GM18508 (cell line): ENCODE results near the gene OLA1.
A peak's percentile ranks its signal among the peaks of the same experiment; 100 is the strongest.

ENCODE experiments used
- ATAC-seq: cut with Tn5 transposase; IDR thresholded peaks from one replicate; pipeline ENCODE4 v1.9.1; 2021; ENCODE audit warnings: moderate number of reproducible peaks; ENCODE audit not compliant: insufficient read depth, unreplicated experiment

The OLA1 gene

DNA sequence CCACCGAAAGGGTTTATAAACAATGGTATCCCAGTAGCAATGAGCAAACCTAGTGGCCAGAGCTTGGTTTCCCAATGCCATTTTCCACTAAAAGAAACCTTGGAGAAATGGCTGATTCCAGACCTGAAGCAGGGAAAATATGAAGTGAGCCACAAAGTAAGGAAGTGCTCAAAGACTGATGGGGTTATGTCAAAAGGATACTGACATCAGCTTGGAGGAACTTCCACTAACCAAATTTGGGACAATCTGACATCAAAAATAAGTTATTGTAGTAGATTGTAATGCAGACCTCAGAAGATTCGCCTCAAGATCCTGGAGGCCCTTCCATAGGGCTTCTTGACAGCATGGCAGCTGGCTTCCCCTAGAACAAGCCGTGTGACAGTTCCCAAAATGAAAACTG is 203.8 kb downstream of the OLA1 start:
- no peak for ATAC-seq

- ATAC-seq = no peak
These were observed 208.0 kb downstream of the OLA1 start for GRCh38 chr2:174040417-174040701.

- peak; percentile 85 for ATAC-seq
These were observed 208.5 kb downstream of the OLA1 start for GRCh38 chr2:174039551-174040416.

GRCh38 chr2:174038462-174038861 is 209.9 kb downstream of the OLA1 start:
- no peak for ATAC-seq

DNA sequence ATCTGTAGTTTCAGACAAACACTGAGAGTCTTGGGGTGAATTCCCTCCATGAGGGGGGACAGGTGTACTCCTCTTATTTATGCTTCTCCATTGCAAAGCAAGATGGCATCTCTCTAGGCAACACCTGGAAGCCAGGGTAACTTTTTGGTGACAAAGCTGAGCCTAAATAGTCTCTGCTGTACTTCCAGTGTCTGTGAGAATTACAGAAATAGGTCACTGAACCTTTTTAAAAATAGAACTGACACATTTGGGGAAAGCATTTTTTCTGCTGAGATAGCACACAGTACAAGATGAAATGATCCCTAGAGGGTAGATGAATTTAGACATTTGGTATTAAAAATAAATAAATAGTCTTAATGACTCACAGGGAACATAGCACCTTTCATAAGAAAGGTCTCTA is 211.5 kb downstream of the OLA1 start:
- ATAC-seq = no peak

GRCh38 chr2:174035981-174036742 is 212.2 kb downstream of the OLA1 start:
- ATAC-seq = no peak

GRCh38 chr2:174035117-174035635 is 213.2 kb downstream of the OLA1 start:
- ATAC-seq = no peak

- ATAC-seq = no peak
These were observed 215.2 kb downstream of the OLA1 start for GRCh38 chr2:174033163-174033550.

- ATAC-seq = no peak
These were observed 217.1 kb downstream of the OLA1 start for GRCh38 chr2:174031226-174031625.

GRCh38 chr2:174028935-174029334 is 219.4 kb downstream of the OLA1 start:
- ATAC-seq = no peak

GRCh38 chr2:174027956-174028355 is 220.4 kb downstream of the OLA1 start:
- no peak for ATAC-seq

DNA sequence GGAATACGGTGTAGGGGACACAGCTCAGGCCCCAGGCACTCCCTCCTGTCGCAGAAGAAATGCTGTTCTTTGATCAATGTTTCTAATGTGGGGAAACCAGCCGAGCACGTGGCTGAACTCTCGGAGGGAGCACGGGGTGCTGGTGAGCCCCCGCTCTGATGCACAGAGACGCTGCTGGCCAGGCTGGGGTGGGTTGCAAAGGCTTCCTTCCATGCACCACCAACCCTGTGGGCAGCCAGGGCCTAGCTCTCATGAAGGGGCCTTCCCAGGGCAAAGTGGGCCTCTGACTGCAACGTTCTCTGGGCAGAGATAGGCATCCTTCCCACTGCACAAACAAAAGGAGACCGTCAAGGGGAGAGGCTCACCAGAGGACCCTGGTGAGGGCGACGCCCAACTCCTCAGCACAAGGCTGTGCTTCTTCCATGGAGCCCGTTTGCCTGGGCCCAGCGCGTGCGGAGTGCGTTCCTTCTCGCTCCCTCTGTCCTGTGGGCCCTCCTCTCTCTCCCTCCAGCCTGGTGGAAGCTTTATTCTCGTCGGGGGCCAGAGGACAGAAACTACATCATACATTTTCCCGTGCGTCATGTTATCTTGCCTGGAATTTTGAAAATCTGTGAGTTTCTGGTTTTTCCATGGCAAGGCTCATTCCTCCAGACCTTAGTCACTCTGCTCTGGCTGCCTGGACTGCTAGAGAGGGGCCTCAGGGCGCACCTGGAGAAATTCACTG is 222.0 kb downstream of the OLA1 start:
- no peak for ATAC-seq

GRCh38 chr2:174025271-174026121 is 222.8 kb downstream of the OLA1 start:
- no peak for ATAC-seq

- no peak for ATAC-seq
These were observed 223.6 kb downstream of the OLA1 start for GRCh38 chr2:174024524-174025270.

GRCh38 chr2:174023591-174024523 is 224.5 kb downstream of the OLA1 start:
- no peak for ATAC-seq
